ENCODE results near the gene CCDC160.
"Not testable (repeated sequence)": the region's sequence is repeated elsewhere in the genome, so short reads cannot be mapped to it uniquely, and the experiment has no call there.

The CCDC160 gene

GRCh38 chrX:134236626-134237614, at the start of gene CCDC160:
CCDC160 (plus strand) TSS chrX:134237182; CDS start chrX:134244801, 7,619 bp downstream.
- no peak for DNase-seq

DNA sequence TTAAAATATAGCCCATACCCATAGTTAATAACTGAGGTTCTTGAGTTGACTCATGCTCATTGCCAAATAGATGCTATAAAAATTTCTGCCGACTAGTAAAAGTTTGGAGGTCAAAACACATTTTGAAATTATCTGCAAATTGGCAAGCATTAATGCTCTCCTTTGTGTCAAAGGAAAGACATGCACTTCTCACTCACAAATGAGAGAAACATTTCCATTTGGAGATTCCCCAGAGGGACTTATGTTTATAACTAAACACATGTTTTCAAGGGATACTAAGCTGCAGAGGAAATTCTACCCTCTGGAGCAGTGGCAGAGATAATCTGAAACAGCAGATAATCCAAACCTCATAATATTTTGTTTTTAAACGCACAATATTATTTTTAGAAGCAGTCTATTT, 45.7 kb upstream of the CCDC160 start:
- DNase-seq = no peak

GRCh38 chrX:134194915-134195314, 42.1 kb upstream of the CCDC160 start:
- DNase-seq = no peak

GRCh38 chrX:134202561-134202960, 34.4 kb upstream of the CCDC160 start:
- no peak for DNase-seq

DNA sequence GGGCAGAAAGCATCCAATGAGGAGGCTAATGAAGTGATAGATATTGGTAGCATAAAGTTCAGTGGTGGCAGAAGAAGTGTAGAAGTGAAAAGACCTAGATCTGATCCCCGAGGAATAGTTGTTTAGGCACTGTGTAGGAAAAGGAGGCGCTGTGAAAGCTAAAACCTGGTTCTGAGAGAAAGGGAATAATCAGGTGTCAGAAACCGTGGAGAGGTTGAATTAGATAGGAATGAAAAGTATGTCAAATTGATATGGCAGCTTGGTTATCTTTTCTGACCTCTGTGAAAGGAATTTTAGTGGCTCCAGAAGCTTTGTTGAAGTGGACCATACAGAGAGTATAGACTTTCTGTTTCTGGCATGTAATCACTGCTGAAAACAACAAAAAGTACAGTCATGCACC, 30.8 kb upstream of the CCDC160 start:
- no peak for DNase-seq

DNA sequence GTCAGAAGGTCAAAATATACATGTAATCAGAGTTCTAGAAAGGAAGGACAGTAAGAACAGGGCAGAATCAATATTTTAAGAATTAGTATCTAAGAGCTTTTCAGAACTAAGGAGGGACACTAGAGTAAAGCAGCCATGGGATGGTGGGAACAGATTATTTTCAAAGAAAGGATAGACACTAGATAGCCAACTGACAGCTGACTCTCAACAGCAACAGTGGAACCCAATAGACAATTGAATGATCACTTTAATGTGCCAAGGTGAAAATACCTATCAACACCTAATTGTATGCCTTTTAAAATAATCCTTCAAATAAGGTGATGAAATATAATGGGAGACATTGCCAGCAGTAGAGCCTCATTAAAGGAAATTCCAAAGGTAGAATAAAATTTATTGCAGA, 26.5 kb upstream of the CCDC160 start:
- no peak for DNase-seq

DNA sequence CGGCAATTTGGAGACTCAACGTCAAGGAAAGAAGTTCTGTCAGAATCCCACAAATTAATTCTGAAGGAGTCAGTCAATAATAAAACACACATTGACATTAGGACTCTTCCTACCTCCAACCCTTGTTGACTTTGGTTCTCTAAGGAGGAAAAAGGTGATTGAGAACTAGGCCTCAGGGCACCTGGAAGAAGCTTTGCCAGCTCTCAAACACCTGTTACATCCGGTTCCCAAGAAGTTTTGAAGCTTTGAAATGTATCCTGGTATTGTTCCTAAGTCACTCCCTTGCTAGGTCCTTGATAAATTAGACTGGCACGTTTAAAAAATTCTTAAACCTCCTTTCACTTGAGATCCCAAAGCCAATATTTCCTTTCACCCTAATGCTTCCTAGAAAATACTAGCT, 1.7 kb upstream of the CCDC160 start:
- no peak for DNase-seq

GRCh38 chrX:134238144-134238543, 1.2 kb downstream of the CCDC160 start:
- not testable (repeated sequence) for DNase-seq

GRCh38 chrX:134239016-134239415, 2.0 kb downstream of the CCDC160 start:
- no peak for DNase-seq

- DNase-seq = no peak
These were observed 3.2 kb downstream of the CCDC160 start for GRCh38 chrX:134240209-134240608.

GRCh38 chrX:134241960-134242619, 5.1 kb downstream of the CCDC160 start:
- DNase-seq = no peak

- DNase-seq = no peak
These were observed 7.1 kb downstream of the CCDC160 start for GRCh38 chrX:134244043-134244442.

- DNase-seq = no peak
These were observed 9.3 kb downstream of the CCDC160 start for GRCh38 chrX:134246282-134246681.

GRCh38 chrX:134247492-134247891, 10.5 kb downstream of the CCDC160 start:
- DNase-seq = no peak

DNA sequence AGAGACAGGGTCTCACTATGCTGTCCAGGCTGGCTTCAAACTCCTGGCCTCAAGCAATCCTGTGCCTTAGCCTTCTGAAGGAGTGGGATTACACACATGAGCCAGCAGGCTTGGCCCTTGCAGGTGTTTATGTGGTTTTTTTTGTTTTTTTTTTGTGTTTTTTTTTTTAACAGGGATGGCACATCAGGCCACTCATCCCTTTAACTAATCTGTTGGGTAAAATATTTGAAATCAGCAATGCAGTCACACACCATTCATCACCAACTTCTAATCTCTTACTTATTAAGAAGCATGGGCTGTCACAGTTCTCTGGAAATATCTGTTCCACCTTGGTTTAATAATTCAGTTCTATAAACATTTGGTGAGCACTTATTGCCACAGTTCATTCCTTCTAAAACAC, 12.3 kb downstream of the CCDC160 start:
- DNase-seq = no peak

DNA sequence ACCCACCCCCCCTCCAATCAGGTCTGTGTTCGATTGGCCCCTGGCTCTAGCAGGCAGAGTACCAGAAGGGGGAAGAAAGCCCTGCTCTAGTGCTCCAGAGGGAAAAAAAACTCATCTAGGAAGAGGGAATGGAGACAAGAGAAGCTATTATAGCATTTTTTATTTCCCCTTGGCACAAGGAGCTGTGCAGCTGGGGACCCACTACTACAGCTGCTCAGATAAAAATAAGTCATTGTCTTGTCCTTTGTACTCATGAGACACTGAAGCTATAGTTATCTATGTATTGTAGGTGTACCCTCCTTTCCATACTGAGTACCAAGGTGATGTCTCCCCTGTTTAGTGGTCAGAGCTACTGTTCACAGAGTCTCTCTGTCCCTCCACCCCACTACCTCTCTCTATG, 14.3 kb downstream of the CCDC160 start:
- no peak for DNase-seq

DNA sequence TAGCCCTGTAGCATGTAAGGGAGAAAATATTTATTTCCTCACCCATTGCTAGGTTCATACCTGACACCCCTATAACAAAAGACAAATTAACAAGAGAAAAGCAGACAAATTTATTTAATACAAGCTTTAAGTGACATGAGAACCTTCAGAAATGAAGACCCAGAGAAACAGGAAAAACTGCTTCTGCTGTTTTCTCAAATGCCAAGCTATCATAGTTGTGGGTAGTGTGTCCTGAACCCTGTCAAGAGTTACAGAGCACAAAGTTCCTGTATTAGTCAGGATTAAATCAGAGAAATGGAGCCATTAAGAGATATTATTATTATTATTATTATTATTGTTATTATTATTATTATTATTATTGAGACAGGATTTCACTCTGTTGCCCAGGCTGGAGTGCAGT, 17.5 kb downstream of the CCDC160 start:
- DNase-seq = no peak

GRCh38 chrX:134255555-134255954, 18.6 kb downstream of the CCDC160 start:
- no peak for DNase-seq

- DNase-seq = no peak
These were observed 19.7 kb downstream of the CCDC160 start for GRCh38 chrX:134256684-134257083.

GRCh38 chrX:134258202-134258601, 21.2 kb downstream of the CCDC160 start:
- no peak for DNase-seq

DNA sequence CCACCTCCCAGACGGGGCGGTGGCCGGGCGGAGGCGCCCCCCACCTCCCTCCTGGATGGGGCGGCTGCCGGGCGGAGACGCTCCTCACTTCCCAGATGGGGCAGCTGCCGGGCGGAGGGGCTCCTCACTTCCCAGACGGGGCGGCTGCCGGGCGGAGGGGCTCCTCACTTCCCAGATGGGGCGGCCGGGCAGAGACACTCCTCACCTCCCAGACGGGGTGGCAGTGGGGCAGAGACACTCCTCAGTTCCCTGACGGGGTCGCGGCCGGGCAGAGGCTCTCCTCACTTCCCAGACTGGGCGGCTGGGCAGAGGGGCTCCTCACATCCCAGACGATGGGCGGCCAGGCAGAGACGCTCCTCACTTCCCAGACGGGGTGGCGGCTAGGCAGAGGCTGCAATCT, 49.0 kb downstream of the CCDC160 start:
- DNase-seq = not testable (repeated sequence)

GRCh38 chrX:134287346-134287745, 50.4 kb downstream of the CCDC160 start:
- no peak for DNase-seq

DNA sequence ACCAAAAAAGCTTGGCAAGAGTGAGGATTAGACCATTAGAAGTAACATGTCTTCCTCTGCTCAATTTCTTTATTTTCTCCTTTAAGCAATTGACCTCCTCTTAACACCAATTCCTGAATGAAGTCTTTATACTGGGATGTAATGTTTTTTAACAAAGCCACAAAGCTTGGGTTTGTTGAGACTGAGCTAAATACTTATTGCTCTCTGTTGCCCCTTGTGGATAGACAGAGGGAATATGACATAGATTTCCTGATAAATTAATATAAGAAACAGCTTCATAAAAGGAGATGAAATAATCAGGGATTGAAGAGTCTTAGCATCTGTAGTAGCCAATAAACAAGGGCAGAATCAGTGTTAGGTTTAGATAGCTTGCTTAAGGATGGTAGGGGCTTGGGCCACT, 57.6 kb downstream of the CCDC160 start:
- no peak for DNase-seq

Data from stimulated activated naive CD4-positive, alpha-beta T cell (primary cell).